Liver (tissue), 3 donors: Measurements from ENCODE around the gene SNAPC2.

Experiments used
- ATF3 ChIP-seq: IDR thresholded peaks from 2 replicates; pipeline ENCODE4 v1.6.1; 2016; ENCODE audit warnings: antibody characterized with exemption
- CTCF ChIP-seq: fragments of 150-350 bp; IDR thresholded peaks from 2 replicates; pipeline ENCODE4 v1.5.1; 2017; ENCODE audit warnings: improper control_type of control experiment, low read depth, low read length; ENCODE audit not compliant: missing input control
- FOXA1 ChIP-seq: IDR thresholded peaks from 2 replicates; pipeline ENCODE4 v1.6.1; 2016; ENCODE audit warnings: antibody characterized with exemption
- FOXA2 ChIP-seq: IDR thresholded peaks from 2 replicates; pipeline ENCODE4 v1.6.1; 2016; ENCODE audit warnings: antibody characterized with exemption
- GABPA ChIP-seq, 2 donors: IDR thresholded peaks in 1 of 2; conservative IDR thresholded peaks in 1 of 2; 2 replicates each; pipeline ENCODE4 v1.6.1; 2016; ENCODE audit warnings: antibody characterized with exemption in 2 of 2, mild to moderate bottlenecking in 1 of 2, moderate library complexity in 1 of 2
- JUND ChIP-seq, 2 donors: IDR thresholded peaks; 2 replicates each; pipeline ENCODE4 v1.6.1; 2016; ENCODE audit warnings: antibody characterized with exemption in 2 of 2
- MAX ChIP-seq: IDR thresholded peaks from 2 replicates; pipeline ENCODE4 v1.6.1; 2016; ENCODE audit warnings: antibody characterized with exemption
- NR2F2 ChIP-seq: IDR thresholded peaks from 2 replicates; pipeline ENCODE4 v1.6.1; 2016; ENCODE audit warnings: antibody characterized with exemption
- RAD21 ChIP-seq, 2 donors: IDR thresholded peaks; 2 replicates each; pipeline ENCODE4 v1.6.1; 2016; ENCODE audit warnings: antibody characterized with exemption in 2 of 2, mild to moderate bottlenecking in 2 of 2
- REST ChIP-seq: IDR thresholded peaks from 2 replicates; pipeline ENCODE4 v1.6.1; 2016; ENCODE audit warnings: antibody characterized with exemption, mild to moderate bottlenecking
- RXRA ChIP-seq, 2 donors: IDR thresholded peaks; 2 replicates each; pipeline ENCODE4 v1.6.1; 2017 to 2018; ENCODE audit warnings: antibody characterized with exemption in 2 of 2, mild to moderate bottlenecking in 1 of 2
- SP1 ChIP-seq: IDR thresholded peaks from 2 replicates; pipeline ENCODE4 v1.6.1; 2018; ENCODE audit warnings: antibody characterized with exemption, mild to moderate bottlenecking
- TAF1 ChIP-seq: conservative IDR thresholded peaks from 2 replicates; pipeline ENCODE4 v1.6.1; 2016; ENCODE audit warnings: antibody characterized with exemption, mild to moderate bottlenecking
- YY1 ChIP-seq: IDR thresholded peaks from 2 replicates; pipeline ENCODE4 v1.6.1; 2016; ENCODE audit warnings: antibody characterized with exemption, mild to moderate bottlenecking
- donor health status: healthy.
- donor health status: healthy.

GRCh38 chr19:7920519-7921301 lies 572 bp downstream of the SNAPC2 start:
- no peak for TF ChIP-seq CTCF
- peak in 1 of 2 donors; percentile 28 for TF ChIP-seq GABPA (IDR thresholded peaks at IDR 0.05 in 1 of 2, conservative IDR thresholded peaks at IDR 0.05 in 1 of 2)
- no peak for TF ChIP-seq YY1
- peak; percentile 22 to 47 for TF ChIP-seq RXRA (IDR thresholded peaks at IDR 0.05)
- TF ChIP-seq ATF3, result no peak
- TF ChIP-seq FOXA2, result no peak
- TF ChIP-seq JUND (IDR thresholded peaks at IDR 0.05), result no peak
- TF ChIP-seq SP1, result peak; percentile 57
- no peak for TF ChIP-seq MAX
- TF ChIP-seq REST, result no peak
- peak; percentile 26 for TF ChIP-seq NR2F2
- no peak for TF ChIP-seq TAF1
- TF ChIP-seq FOXA1, result no peak
- no peak for TF ChIP-seq RAD21 (IDR thresholded peaks at IDR 0.05)
